ENCODE results near the gene RNMT.

The RNMT gene

GRCh38 chr18:13791181-13791580 is 64.7 kb downstream of the RNMT start:
- Mint-ChIP-seq H3K4me3 (no peak overlapping the region), H3K27me3 (peaks cover 4% of the 10 kb centered on the region), H3K9me3 (no peaks in the 10 kb centered on the region), H3K36me3 (no peaks in the 10 kb centered on the region), H3K4me1 (no peaks in the 10 kb centered on the region), H3K27ac (no peak overlapping the region)
- ATAC-seq = no peak

- no peaks in the 10 kb centered on the region for H3K4me1 Mint-ChIP-seq
- no peak for ATAC-seq
These were observed 67.3 kb downstream of the RNMT start for GRCh38 chr18:13793819-13794218.

GRCh38 chr18:13796515-13796914 is 70.0 kb downstream of the RNMT start:
- no peak for ATAC-seq
- H3K27me3 Mint-ChIP-seq = peaks cover 54% of the 10 kb centered on the region
- H3K4me3 Mint-ChIP-seq = no peak overlapping the region
- H3K9me3 Mint-ChIP-seq = no peaks in the 10 kb centered on the region
- no peaks in the 10 kb centered on the region for H3K36me3 Mint-ChIP-seq
- H3K4me1 Mint-ChIP-seq = peaks cover 10% of the 10 kb centered on the region
- no peak overlapping the region for H3K27ac Mint-ChIP-seq

More at GRCh38 chr18:13793819-13794218, 67.3 kb downstream of the RNMT start:
- Mint-ChIP-seq H3K9me3 (no peaks in the 10 kb centered on the region), H3K27me3 (peaks cover 30% of the 10 kb centered on the region), H3K4me3 (no peak overlapping the region), H3K36me3 (no peaks in the 10 kb centered on the region), H3K27ac (no peak overlapping the region)

GRCh38 chr18:13797157-13797611 is 70.7 kb downstream of the RNMT start:
- no peak for ATAC-seq
- no peaks in the 10 kb centered on the region for H3K9me3 Mint-ChIP-seq
- H3K27ac Mint-ChIP-seq = no peak overlapping the region
- H3K36me3 Mint-ChIP-seq = no peaks in the 10 kb centered on the region
- no peak overlapping the region for H3K4me3 Mint-ChIP-seq
- peaks cover 10% of the 10 kb centered on the region for H3K4me1 Mint-ChIP-seq
- H3K27me3 Mint-ChIP-seq = peaks cover 56% of the 10 kb centered on the region

GRCh38 chr18:13799396-13799795 is 72.9 kb downstream of the RNMT start:
- ATAC-seq = no peak

GRCh38 chr18:13800505-13801259 is 74.2 kb downstream of the RNMT start:
- H3K4me3 Mint-ChIP-seq = peak overlapping the region; percentile 40
- no peak overlapping the region for H3K27ac Mint-ChIP-seq
- ATAC-seq = peak; percentile 53
- peaks cover 88% of the 10 kb centered on the region for H3K27me3 Mint-ChIP-seq
- H3K9me3 Mint-ChIP-seq = peaks cover 4% of the 10 kb centered on the region
- no peaks in the 10 kb centered on the region for H3K36me3 Mint-ChIP-seq
- peaks cover 10% of the 10 kb centered on the region for H3K4me1 Mint-ChIP-seq

More at GRCh38 chr18:13799396-13799795, 72.9 kb downstream of the RNMT start:
- H3K36me3 Mint-ChIP-seq = no peaks in the 10 kb centered on the region
- H3K4me1 Mint-ChIP-seq = peaks cover 10% of the 10 kb centered on the region
- peaks cover 75% of the 10 kb centered on the region for H3K27me3 Mint-ChIP-seq
- no peak overlapping the region for H3K4me3 Mint-ChIP-seq
- H3K27ac Mint-ChIP-seq = no peak overlapping the region
- no peaks in the 10 kb centered on the region for H3K9me3 Mint-ChIP-seq

- no peak for ATAC-seq
- peaks cover 10% of the 10 kb centered on the region for H3K4me1 Mint-ChIP-seq
- H3K36me3 Mint-ChIP-seq = no peaks in the 10 kb centered on the region
- peak overlapping the region; percentile 40 for H3K4me3 Mint-ChIP-seq
- peaks cover 89% of the 10 kb centered on the region for H3K27me3 Mint-ChIP-seq
- H3K27ac Mint-ChIP-seq = no peak overlapping the region
- peaks cover 4% of the 10 kb centered on the region for H3K9me3 Mint-ChIP-seq
These were observed 74.8 kb downstream of the RNMT start for GRCh38 chr18:13801260-13801601.

GRCh38 chr18:13804305-13804704 is 77.8 kb downstream of the RNMT start:
- Mint-ChIP-seq H3K27me3 (peaks cover 62% of the 10 kb centered on the region), H3K4me3 (no peak overlapping the region), H3K4me1 (peaks cover 10% of the 10 kb centered on the region), H3K36me3 (no peaks in the 10 kb centered on the region), H3K9me3 (peaks cover 4% of the 10 kb centered on the region), H3K27ac (no peak overlapping the region)
- ATAC-seq = no peak

GRCh38 chr18:13808294-13809042 is 82.0 kb downstream of the RNMT start:
- no peak overlapping the region for H3K4me3 Mint-ChIP-seq
- H3K27ac Mint-ChIP-seq = no peak overlapping the region
- no peak for ATAC-seq
- H3K36me3 Mint-ChIP-seq = no peaks in the 10 kb centered on the region
- H3K4me1 Mint-ChIP-seq = no peaks in the 10 kb centered on the region
- peaks cover 4% of the 10 kb centered on the region for H3K9me3 Mint-ChIP-seq
- H3K27me3 Mint-ChIP-seq = peaks cover 38% of the 10 kb centered on the region

- no peaks in the 10 kb centered on the region for H3K36me3 Mint-ChIP-seq
- peaks cover 33% of the 10 kb centered on the region for H3K27me3 Mint-ChIP-seq
- peaks cover 4% of the 10 kb centered on the region for H3K9me3 Mint-ChIP-seq
- ATAC-seq = no peak
- no peaks in the 10 kb centered on the region for H3K4me1 Mint-ChIP-seq
- no peak overlapping the region for H3K4me3 Mint-ChIP-seq
- no peak overlapping the region for H3K27ac Mint-ChIP-seq
These were observed 82.6 kb downstream of the RNMT start for GRCh38 chr18:13809043-13809430.

- no peaks in the 10 kb centered on the region for H3K4me1 Mint-ChIP-seq
- H3K27me3 Mint-ChIP-seq = peaks cover 27% of the 10 kb centered on the region
- H3K36me3 Mint-ChIP-seq = no peaks in the 10 kb centered on the region
- peaks cover 2% of the 10 kb centered on the region for H3K9me3 Mint-ChIP-seq
- ATAC-seq = no peak
- no peak overlapping the region for H3K4me3 Mint-ChIP-seq
- no peak overlapping the region for H3K27ac Mint-ChIP-seq
These were observed 83.2 kb downstream of the RNMT start for GRCh38 chr18:13809531-13810255.

GRCh38 chr18:13810950-13811485 is 84.5 kb downstream of the RNMT start:
- H3K27ac Mint-ChIP-seq = no peak overlapping the region
- no peak overlapping the region for H3K4me3 Mint-ChIP-seq
- H3K4me1 Mint-ChIP-seq = no peaks in the 10 kb centered on the region
- ATAC-seq = no peak
- peaks cover 13% of the 10 kb centered on the region for H3K27me3 Mint-ChIP-seq
- no peaks in the 10 kb centered on the region for H3K9me3 Mint-ChIP-seq
- no peaks in the 10 kb centered on the region for H3K36me3 Mint-ChIP-seq

GRCh38 chr18:13811993-13812392 is 85.5 kb downstream of the RNMT start:
- Mint-ChIP-seq H3K27ac (no peak overlapping the region), H3K4me3 (no peak overlapping the region), H3K9me3 (no peaks in the 10 kb centered on the region), H3K4me1 (no peaks in the 10 kb centered on the region), H3K36me3 (no peaks in the 10 kb centered on the region), H3K27me3 (peaks cover 7% of the 10 kb centered on the region)
- no peak for ATAC-seq

GRCh38 chr18:13813271-13813849 is 86.9 kb downstream of the RNMT start:
- no peaks in the 10 kb centered on the region for H3K9me3 Mint-ChIP-seq
- peak; percentile 57 for ATAC-seq
- H3K27me3 Mint-ChIP-seq = peaks cover 7% of the 10 kb centered on the region
- no peaks in the 10 kb centered on the region for H3K36me3 Mint-ChIP-seq
- H3K4me1 Mint-ChIP-seq = no peaks in the 10 kb centered on the region
- no peak overlapping the region for H3K4me3 Mint-ChIP-seq
- H3K27ac Mint-ChIP-seq = no peak overlapping the region
